GM12891 (cell line): ENCODE data around the gene CCDC50.

Source experiments
- POLR2A ChIP-seq: IDR thresholded peaks from 2 replicates; pipeline ENCODE4 v1.6.1; 2011; ENCODE audit warnings: low read depth, low read length, control low read depth
- POLR2AphosphoS5 ChIP-seq: IDR thresholded peaks from 2 replicates; pipeline ENCODE4 v1.6.1; 2011; ENCODE audit warnings: low read depth, low read length, control low read depth
- SPI1 ChIP-seq: IDR thresholded peaks from 2 replicates; pipeline ENCODE4 v1.6.1; 2011; ENCODE audit warnings: low read depth, low read length, control low read depth
- TAF1 ChIP-seq: IDR thresholded peaks from 2 replicates; pipeline ENCODE4 v1.6.1; 2011; ENCODE audit warnings: low read depth, low read length, control low read depth

GRCh38 chr3:191380001-191380400 lies 50.8 kb downstream of the CCDC50 start:
- TF ChIP-seq TAF1 (no peak), POLR2AphosphoS5 (no peak), POLR2A (no peak), SPI1 (no peak)
